DOHH2 (cell line): ENCODE measurements around the gene ATP11A.

Experiments used
- H3F3A ChIP-seq: fragments of 200-600 bp; sonication (generic), shearing (Covaris generic); 2 replicates; pipeline ENCODE4 v1.6.0; 2016; ENCODE audit warnings: antibody characterized with exemption, mild to moderate bottlenecking; ENCODE audit not compliant: control insufficient read depth, insufficient read depth
- H3K27ac ChIP-seq: fragments of 200-600 bp; sonication (generic); 2 replicates; pipeline ENCODE4 v1.5.1; 2014; ENCODE audit warnings: low read depth, mild to moderate bottlenecking, low read length, moderate library complexity
- H3K27me3 ChIP-seq: fragments of 200-600 bp; sonication (generic); 2 replicates; pipeline ENCODE4 v1.6.1; 2014; ENCODE audit warnings: mild to moderate bottlenecking, low read length, mixed read lengths; ENCODE audit not compliant: control insufficient read depth
- H3K36me3 ChIP-seq: fragments of 200-600 bp; sonication (generic); 2 replicates; pipeline ENCODE4 v1.6.1; 2014; ENCODE audit warnings: mild to moderate bottlenecking, low read length, moderate library complexity, mixed read lengths; ENCODE audit not compliant: control insufficient read depth
- H3K4me1 ChIP-seq: fragments of 200-600 bp; sonication (generic); 2 replicates; pipeline ENCODE4 v1.6.1; 2014; ENCODE audit warnings: mild to moderate bottlenecking, low read length, mixed read lengths; ENCODE audit not compliant: control insufficient read depth
- H3K4me2 ChIP-seq: fragments of 200-600 bp; sonication (generic); 2 replicates; pipeline ENCODE4 v1.6.0; 2014; ENCODE audit warnings: mild to moderate bottlenecking, low read length, moderate library complexity
- H3K4me3 ChIP-seq: fragments of 200-600 bp; sonication (generic); 2 replicates; pipeline ENCODE4 v1.5.1; 2014; ENCODE audit warnings: mild to moderate bottlenecking, low read length, mixed read lengths
- H3K79me2 ChIP-seq: fragments of 200-600 bp; sonication (generic); 2 replicates; pipeline ENCODE4 v1.6.1; 2014; ENCODE audit warnings: mild to moderate bottlenecking, low read length, mixed read lengths; ENCODE audit not compliant: control insufficient read depth
- H3K9me2 ChIP-seq: fragments of 200-600 bp; sonication (generic); replicated peaks from 2 replicates; pipeline ENCODE4 v1.6.1; 2014; ENCODE audit warnings: mild to moderate bottlenecking, low read length, mixed read lengths; ENCODE audit not compliant: control insufficient read depth
- H3K9me3 ChIP-seq: fragments of 200-600 bp; sonication (generic); 2 replicates; pipeline ENCODE4 v1.6.1; 2014; ENCODE audit warnings: antibody characterized with exemption, low read length, mixed read lengths; ENCODE audit not compliant: control insufficient read depth, insufficient read depth
- H4K20me1 ChIP-seq: fragments of 200-600 bp; sonication (generic); 2 replicates; pipeline ENCODE4 v1.6.0; 2014; ENCODE audit warnings: low read depth, mild to moderate bottlenecking, antibody characterized with exemption, low read length, moderate library complexity; ENCODE audit not compliant: control insufficient read depth, insufficient read depth
- EZH2phosphoT487 ChIP-seq: fragments of 200-600 bp; sonication (generic); IDR thresholded peaks from 2 replicates; pipeline ENCODE4 v1.6.1; 2017; ENCODE audit warnings: borderline replicate concordance, mild to moderate bottlenecking, antibody characterized with exemption, low read length, moderate library complexity, mixed read lengths
- TF ChIP-seq, protein P1 (sequence below): fragments of 200-600 bp; sonication (generic); IDR thresholded peaks from one replicate; pipeline ENCODE4 v1.5.1; 2014; ENCODE audit warnings: antibody characterized with exemption, mild to moderate bottlenecking, low read depth, low read length; ENCODE audit not compliant: poor library complexity, severe bottlenecking

The ATP11A gene

DNA sequence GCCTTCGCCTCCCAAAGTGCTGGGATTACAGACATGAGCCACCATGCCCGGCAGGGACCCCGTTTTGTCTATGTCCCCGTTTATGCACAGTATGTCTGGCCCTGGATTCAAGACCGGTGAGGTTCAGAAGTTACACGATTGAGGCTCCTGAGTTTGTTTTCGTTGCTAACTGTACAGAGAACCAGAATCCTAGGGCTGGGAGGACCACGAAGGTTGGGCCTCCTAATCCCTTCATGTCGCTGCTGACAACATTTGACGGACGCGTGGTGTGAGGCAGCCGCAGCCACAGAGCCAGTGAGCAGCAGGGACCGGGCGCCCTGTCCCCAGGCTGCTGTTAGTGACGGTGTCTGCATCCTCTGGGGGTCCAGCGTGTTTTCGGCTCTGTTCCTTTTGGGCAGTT is 91.4 kb downstream of the ATP11A start:
- H3K4me3 ChIP-seq = no peak overlapping the region
- no peak overlapping the region for H3K4me2 ChIP-seq
- H3K9me2 ChIP-seq = no peaks in the 10 kb centered on the region
- no peaks in the 10 kb centered on the region for H3K36me3 ChIP-seq
- no peaks in the 10 kb centered on the region for H3F3A ChIP-seq
- H3K27me3 ChIP-seq = no peaks in the 10 kb centered on the region
- peaks cover 5% of the 10 kb centered on the region for H3K79me2 ChIP-seq
- H3K4me1 ChIP-seq = no peaks in the 10 kb centered on the region
- H3K27ac ChIP-seq = no peak overlapping the region
- TF ChIP-seq, protein P1, sequence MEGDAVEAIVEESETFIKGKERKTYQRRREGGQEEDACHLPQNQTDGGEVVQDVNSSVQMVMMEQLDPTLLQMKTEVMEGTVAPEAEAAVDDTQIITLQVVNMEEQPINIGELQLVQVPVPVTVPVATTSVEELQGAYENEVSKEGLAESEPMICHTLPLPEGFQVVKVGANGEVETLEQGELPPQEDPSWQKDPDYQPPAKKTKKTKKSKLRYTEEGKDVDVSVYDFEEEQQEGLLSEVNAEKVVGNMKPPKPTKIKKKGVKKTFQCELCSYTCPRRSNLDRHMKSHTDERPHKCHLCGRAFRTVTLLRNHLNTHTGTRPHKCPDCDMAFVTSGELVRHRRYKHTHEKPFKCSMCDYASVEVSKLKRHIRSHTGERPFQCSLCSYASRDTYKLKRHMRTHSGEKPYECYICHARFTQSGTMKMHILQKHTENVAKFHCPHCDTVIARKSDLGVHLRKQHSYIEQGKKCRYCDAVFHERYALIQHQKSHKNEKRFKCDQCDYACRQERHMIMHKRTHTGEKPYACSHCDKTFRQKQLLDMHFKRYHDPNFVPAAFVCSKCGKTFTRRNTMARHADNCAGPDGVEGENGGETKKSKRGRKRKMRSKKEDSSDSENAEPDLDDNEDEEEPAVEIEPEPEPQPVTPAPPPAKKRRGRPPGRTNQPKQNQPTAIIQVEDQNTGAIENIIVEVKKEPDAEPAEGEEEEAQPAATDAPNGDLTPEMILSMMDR = no peak
- no peak for TF ChIP-seq EZH2phosphoT487
- H3K9me3 ChIP-seq = no peaks in the 10 kb centered on the region
- no peaks in the 10 kb centered on the region for H4K20me1 ChIP-seq

DNA sequence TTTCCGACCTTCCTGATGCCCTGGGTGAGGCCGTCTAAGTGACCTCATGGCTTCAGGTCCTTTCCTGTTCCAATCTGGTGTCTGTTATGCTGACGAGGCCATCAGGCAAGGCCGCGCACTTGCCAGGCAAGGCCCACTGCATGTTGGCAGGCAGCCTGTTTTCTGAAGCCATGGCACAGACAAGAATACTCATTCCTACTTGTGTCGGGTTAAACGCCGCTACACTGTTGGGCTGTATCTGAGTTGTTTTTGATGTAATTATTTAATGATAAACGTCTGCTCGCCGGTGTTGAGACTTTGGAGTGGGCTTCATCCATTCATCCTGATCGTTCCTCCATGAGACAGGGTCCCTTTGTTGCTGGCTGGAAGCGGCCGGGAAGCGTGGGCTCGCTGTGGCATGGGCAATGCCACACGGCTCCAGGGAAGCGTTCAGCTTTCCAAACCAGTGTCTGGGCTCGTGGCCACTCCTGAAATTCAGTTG is 92.1 kb downstream of the ATP11A start:
- TF ChIP-seq, protein P1 = no peak
- TF ChIP-seq EZH2phosphoT487 = no peak
- Histone ChIP-seq H3K27me3 (no peaks in the 10 kb centered on the region), H3K4me1 (no peaks in the 10 kb centered on the region), H3K27ac (no peak overlapping the region), H3K9me2 (no peaks in the 10 kb centered on the region), H3K9me3 (no peaks in the 10 kb centered on the region), H3K36me3 (no peaks in the 10 kb centered on the region), H3K4me3 (no peak overlapping the region), H3K79me2 (peaks cover 4% of the 10 kb centered on the region), H3K4me2 (no peak overlapping the region), H3F3A (no peaks in the 10 kb centered on the region), H4K20me1 (no peaks in the 10 kb centered on the region)

DNA sequence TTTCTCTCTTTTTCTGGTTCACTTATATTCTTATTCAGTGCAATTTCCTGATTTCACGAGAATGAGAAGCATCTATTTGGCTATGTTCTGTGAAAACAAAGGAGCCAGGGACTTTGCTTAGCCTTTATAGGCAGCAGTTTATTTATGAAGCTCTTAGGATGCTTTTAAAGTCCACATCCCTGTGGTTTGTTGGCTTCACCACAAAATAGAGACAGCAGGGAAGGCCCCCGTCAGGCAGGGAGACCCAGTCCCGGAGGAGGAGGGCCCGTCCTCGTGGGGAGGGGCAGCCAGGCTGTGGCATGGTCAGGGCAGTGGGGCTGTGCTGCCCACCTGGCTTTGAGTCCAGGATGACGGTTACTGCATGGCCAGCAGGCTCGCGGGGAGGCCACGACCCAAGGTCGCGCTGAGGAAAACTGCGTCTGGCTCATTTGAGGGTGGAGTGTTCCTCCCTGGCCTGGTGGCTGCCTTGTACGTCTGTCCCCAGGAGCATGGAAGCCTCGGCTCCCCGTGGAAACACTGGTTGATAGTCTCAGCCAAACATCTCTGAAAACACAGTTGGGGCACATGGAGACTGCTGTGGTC is 92.7 kb downstream of the ATP11A start:
- Histone ChIP-seq H3K27me3 (no peaks in the 10 kb centered on the region), H3K4me3 (no peak overlapping the region), H3K79me2 (peaks cover 3% of the 10 kb centered on the region), H3K9me3 (no peaks in the 10 kb centered on the region), H3K4me1 (no peaks in the 10 kb centered on the region), H4K20me1 (no peaks in the 10 kb centered on the region), H3K27ac (no peak overlapping the region), H3K4me2 (no peak overlapping the region), H3F3A (no peaks in the 10 kb centered on the region), H3K36me3 (no peaks in the 10 kb centered on the region), H3K9me2 (no peaks in the 10 kb centered on the region)
- TF ChIP-seq, protein P1 = no peak
- no peak for TF ChIP-seq EZH2phosphoT487
